Stomach (tissue), 9 donors: ENCODE data around the gene CD99L2. TPM values are rescaled to one million over a fixed set of nuclear protein-coding genes. Genes with fewer than 3 reads are reported as not detected.

Experiments used
- DNase-seq, 2 donors: peaks; one replicate each; pipeline versions ENCODE4 v3.0.0 to v3.0.0-alpha.2; 2013 to 2019
- H3K27ac ChIP-seq, 5 donors: fragments of 200-600 bp in 4 of 5; sonication (generic) in 4 of 5; one replicate each; pipeline ENCODE4 v1.5.1; 2013 to 2019; ENCODE audit warnings: mild to moderate bottlenecking in 1 of 5, moderate library complexity in 1 of 5
- H3K27me3 ChIP-seq, 3 donors: fragments of 200-600 bp; sonication (generic); one replicate each; pipeline ENCODE4 v1.5.1; 2017 to 2019; ENCODE audit warnings: mixed run types in 1 of 3
- H3K36me3 ChIP-seq, 4 donors: fragments of 200-600 bp; sonication (generic); 1 replicate in 3 of 4; 2 replicates in 1 of 4; pipeline ENCODE4 v1.5.1; 2016 to 2019
- H3K4me1 ChIP-seq, 4 donors: fragments of 200-600 bp; sonication (generic); one replicate each; pipeline ENCODE4 v1.5.1; 2016 to 2019
- H3K4me3 ChIP-seq, 4 donors: fragments of 200-600 bp; sonication (generic) in 3 of 4; one replicate each; pipeline ENCODE4 v1.5.1; 2016 to 2019; ENCODE audit warnings: mild to moderate bottlenecking in 1 of 4
- H3K9me3 ChIP-seq, 4 donors: fragments of 200-600 bp; sonication (generic); one replicate each; pipeline ENCODE4 v1.5.1; 2016 to 2019
- CTCF ChIP-seq, 7 experiments: fragments of 450-650 bp in 4 of 7; fragments of 200-600 bp in 3 of 7; sonication (generic) in 3 of 7; IDR thresholded peaks; one replicate each; pipeline ENCODE4 v1.5.1; 2016 to 2019; ENCODE audit warnings: antibody characterized with exemption in 7 of 7, control low read depth in 2 of 7, mild to moderate bottlenecking in 1 of 7
- EP300 ChIP-seq: sonication (generic); formaldehyde crosslinking; IDR thresholded peaks from one replicate; pipeline ENCODE4 v1.6.1; 2017; ENCODE audit warnings: antibody characterized with exemption
- POLR2A ChIP-seq, 4 donors: fragments of 450-650 bp; IDR thresholded peaks; one replicate each; pipeline ENCODE4 v1.6.1; 2016; ENCODE audit warnings: antibody characterized with exemption in 4 of 4, control low read depth in 2 of 4, mild to moderate bottlenecking in 1 of 4, moderate library complexity in 1 of 4
- POLR2AphosphoS5 ChIP-seq, 3 donors: sonication (generic); formaldehyde crosslinking; IDR thresholded peaks; one replicate each; pipeline ENCODE4 v1.6.1; 2016; ENCODE audit warnings: antibody characterized with exemption in 3 of 3
- WGBS, 5 donors: extraction: QIAGEN DNeasy Blood & Tissue Kit in 3 of 5; methylation state at CpG; one replicate each; pipeline versions ENCODE4 v1.1.5 to v1.1.7; 2013 to 2018; 5-methylcytosine and 5-hydroxymethylcytosine counted together
- intact Hi-C: fragments of 100-400 bp; cut with DNase I; formaldehyde crosslinking; loops from one replicate; pipeline ENCODE4 v1.15.1; 2023; ENCODE audit warnings: low total_unique reads
- polyA plus RNA-seq, 3 donors: library from polyadenylated mRNA; stranded (reverse); fragments of 200-250 nt; gene quantifications; one replicate each; pipeline ENCODE4 v1.2.3, GENCODE V29; 2013
- total RNA-seq, 5 donors: library from RNA; depleted of rRNA; stranded (reverse); fragments of >200 nt; gene quantifications; one replicate each; pipeline versions ENCODE4 v1.1.0 to v1.2.3, GENCODE V29; 2014 to 2016
- donor health status: healthy with polysubstance abuse.
- donor health status: Bipolar disorder and iron deficiency.
- donor health status: healthy.

Gene CD99L2
- total and polyA plus RNA-seq, 8 donors, result 3.5 to 40.6 (median 13.7) TPM

- TF ChIP-seq CTCF (IDR thresholded peaks at IDR 0.05), result no peak
- TF ChIP-seq POLR2A (IDR thresholded peaks at IDR 0.05), result no peak
- no peak for TF ChIP-seq EP300
- TF ChIP-seq POLR2AphosphoS5 (IDR thresholded peaks at IDR 0.05), result no peak
- intact Hi-C loops, result no loop called here
- no peak for DNase-seq
- Histone ChIP-seq H3K4me3 (no peak overlapping the region), H3K9me3 (peaks cover 0 to 14% (median 4%) of the 10 kb centered on the region in 4 donors), H3K27me3 (no peaks in the 10 kb centered on the region), H3K4me1 (no peaks in the 10 kb centered on the region), H3K36me3 (no peaks in the 10 kb centered on the region), H3K27ac (no peak overlapping the region)
- 53 to 79% (median 71%) methylated on average over 8 to 9 of the region's 9 CpGs for WGBS, 5 donors
These were observed 42.5 kb upstream of the CD99L2 start for GRCh38 chrX:150940844-150941495.

GRCh38 chrX:150936556-150936955 is 38.1 kb upstream of the CD99L2 start:
- Histone ChIP-seq H3K36me3 (no peaks in the 10 kb centered on the region), H3K4me3 (no peak overlapping the region), H3K9me3 (peaks cover 0 to 14% (median 4%) of the 10 kb centered on the region in 4 donors), H3K27me3 (peaks cover 0 to 6% (median 0%) of the 10 kb centered on the region in 3 donors), H3K27ac (no peak overlapping the region), H3K4me1 (no peaks in the 10 kb centered on the region)
- TF ChIP-seq POLR2AphosphoS5 (IDR thresholded peaks at IDR 0.05) (no peak), CTCF (IDR thresholded peaks at IDR 0.05) (no peak), POLR2A (IDR thresholded peaks at IDR 0.05) (no peak), EP300 (no peak)
- WGBS, 5 donors, result 40 to 55% (median 48%) methylated on average over 5 to 6 of the region's 6 CpGs
- no peak for DNase-seq
- intact Hi-C loops, result no loop called here

GRCh38 chrX:150935467-150935866 is 37.0 kb upstream of the CD99L2 start:
- Histone ChIP-seq H3K9me3 (peaks cover 0 to 14% (median 4%) of the 10 kb centered on the region in 4 donors), H3K27ac (no peak overlapping the region), H3K4me1 (no peaks in the 10 kb centered on the region), H3K27me3 (peaks cover 0 to 6% (median 0%) of the 10 kb centered on the region in 3 donors), H3K36me3 (no peaks in the 10 kb centered on the region), H3K4me3 (no peak overlapping the region)
- intact Hi-C loops, result no loop called here
- 58 to 68% (median 64%) methylated on average over 7 of the region's 7 CpGs for WGBS, 5 donors
- DNase-seq, result no peak
- no peak for TF ChIP-seq EP300
- no peak for TF ChIP-seq POLR2AphosphoS5 (IDR thresholded peaks at IDR 0.05)
- TF ChIP-seq POLR2A (IDR thresholded peaks at IDR 0.05), result no peak
- no peak for TF ChIP-seq CTCF (IDR thresholded peaks at IDR 0.05)

- 20 to 39% (median 30%) methylated on average over 5 of the region's 5 CpGs for WGBS, 5 donors
- Histone ChIP-seq H3K27ac (no peak overlapping the region), H3K4me3 (no peak overlapping the region), H3K36me3 (no peaks in the 10 kb centered on the region), H3K4me1 (no peaks in the 10 kb centered on the region), H3K9me3 (peaks cover 0 to 14% (median 4%) of the 10 kb centered on the region in 4 donors), H3K27me3 (peaks cover 0 to 6% (median 0%) of the 10 kb centered on the region in 3 donors)
- TF ChIP-seq POLR2A (IDR thresholded peaks at IDR 0.05), result no peak
- TF ChIP-seq CTCF (IDR thresholded peaks at IDR 0.05), result no peak
- no peak for TF ChIP-seq EP300
- no peak for TF ChIP-seq POLR2AphosphoS5 (IDR thresholded peaks at IDR 0.05)
- DNase-seq, result peak in 1 of 2 donors; percentile 8
- intact Hi-C loops, result no loop called here
These were observed 36.0 kb upstream of the CD99L2 start for GRCh38 chrX:150934453-150934852.
